Thoracic aorta (tissue), 2 donors: ENCODE data around the gene PTPRF. TPM values are rescaled to one million over a fixed set of nuclear protein-coding genes. Genes with fewer than 3 reads are reported as not detected.
"Not testable (repeated sequence)": the region's sequence is repeated elsewhere in the genome, so short reads cannot be mapped to it uniquely, and the experiment has no call there.

Experiments
- ATAC-seq: fragments of 150-250 bp; one replicate; pipeline ENCODE4 v1.8.0; 2017; ENCODE audit warnings: low read depth; ENCODE audit not compliant: insufficient number of reproducible peaks, low FRiP score
- DNase-seq: peaks from one replicate; pipeline ENCODE4 v3.0.0-alpha.2; 2020; ENCODE audit warnings: low spot score
- H3K27ac ChIP-seq, 2 donors: fragments of 200-600 bp; sonication (generic); 1 replicate in 1 of 2; 2 replicates in 1 of 2; pipeline ENCODE4 v1.5.1; 2016; ENCODE audit warnings: mild to moderate bottlenecking in 2 of 2, moderate library complexity in 2 of 2
- H3K27me3 ChIP-seq: fragments of 200-600 bp; sonication (generic); replicated peaks from 2 replicates; pipeline ENCODE4 v1.6.0; 2016; ENCODE audit warnings: mild to moderate bottlenecking; ENCODE audit not compliant: insufficient read depth
- H3K36me3 ChIP-seq: fragments of 200-600 bp; sonication (generic); one replicate; pipeline ENCODE4 v1.5.1; 2016
- H3K4me1 ChIP-seq, 2 donors: fragments of 200-600 bp; sonication (generic); 1 replicate in 1 of 2; 2 replicates in 1 of 2; pipeline versions ENCODE4 v1.5.1 to v1.6.0; 2016; ENCODE audit warnings: low read depth in 2 of 2, mild to moderate bottlenecking in 1 of 2; ENCODE audit not compliant: control insufficient read depth in 1 of 2
- H3K4me3 ChIP-seq: fragments of 200-600 bp; sonication (generic); 2 replicates; pipeline ENCODE4 v1.5.1; 2016; ENCODE audit warnings: mild to moderate bottlenecking
- H3K9me3 ChIP-seq: fragments of 200-600 bp; sonication (generic); 2 replicates; pipeline ENCODE4 v1.5.1; 2016
- CTCF ChIP-seq: fragments of 200-600 bp; sonication (generic); IDR thresholded peaks from one replicate; pipeline ENCODE4 v1.5.1; 2019; ENCODE audit warnings: antibody characterized with exemption
- total RNA-seq, 2 donors: library from RNA; depleted of rRNA; stranded (reverse); fragments of >200 nt; gene quantifications; one replicate each; pipeline versions ENCODE4 v1.1.0 to v1.2.3, GENCODE V29; 2016

The PTPRF gene
- total RNA-seq, 2 donors from 2014 or later: 43.9 to 55.1 TPM

GRCh38 chr1:43639976-43640794, 109.5 kb downstream of the PTPRF start:
- Histone ChIP-seq H3K36me3 (no peaks in the 10 kb centered on the region), H3K4me3 (no peak overlapping the region), H3K4me1 (no peaks in the 10 kb centered on the region), H3K27me3 (no peaks in the 10 kb centered on the region), H3K27ac (no peak overlapping the region), H3K9me3 (no peaks in the 10 kb centered on the region)
- DNase-seq (no peak), ATAC-seq (no peak)
- no peak for TF ChIP-seq CTCF

GRCh38 chr1:43644558-43644957, 113.9 kb downstream of the PTPRF start:
- TF ChIP-seq CTCF: no peak
- Histone ChIP-seq H3K4me3 (no peak overlapping the region), H3K27ac (no peak overlapping the region), H3K27me3 (no peaks in the 10 kb centered on the region), H3K36me3 (no peaks in the 10 kb centered on the region), H3K4me1 (no peaks in the 10 kb centered on the region), H3K9me3 (no peaks in the 10 kb centered on the region)
- ATAC-seq (no peak), DNase-seq (no peak)

GRCh38 chr1:43645461-43645860, 114.8 kb downstream of the PTPRF start:
- Histone ChIP-seq H3K9me3 (no peaks in the 10 kb centered on the region), H3K4me3 (no peak overlapping the region), H3K4me1 (no peaks in the 10 kb centered on the region), H3K27me3 (no peaks in the 10 kb centered on the region), H3K27ac (no peak overlapping the region), H3K36me3 (no peaks in the 10 kb centered on the region)
- DNase-seq (no peak), ATAC-seq (no peak)
- TF ChIP-seq CTCF: no peak

- not testable (repeated sequence) for ATAC-seq
Observed at GRCh38 chr1:43647331-43647730, 116.6 kb downstream of the PTPRF start.

GRCh38 chr1:43648221-43648847, 117.7 kb downstream of the PTPRF start:
- ATAC-seq: no peak

More at GRCh38 chr1:43647331-43647730, 116.6 kb downstream of the PTPRF start:
- H3K4me3 ChIP-seq, H3K27ac ChIP-seq, H3K36me3 ChIP-seq, DNase-seq, H3K27me3 ChIP-seq, H3K9me3 ChIP-seq: not testable (repeated sequence)
- H3K4me1 ChIP-seq: peaks cover 9 to 15% of the 10 kb centered on the region in 2 donors

More at GRCh38 chr1:43648221-43648847, 117.7 kb downstream of the PTPRF start:
- Histone ChIP-seq H3K36me3 (no peaks in the 10 kb centered on the region), H3K27ac (no peak overlapping the region), H3K27me3 (no peaks in the 10 kb centered on the region), H3K9me3 (no peaks in the 10 kb centered on the region), H3K4me3 (no peak overlapping the region), H3K4me1 (peaks cover 9 to 15% of the 10 kb centered on the region in 2 donors)
- no peak for DNase-seq
- no peak for TF ChIP-seq CTCF
